Measurements from ENCODE around the gene TRDN. TPM values are rescaled to one million over a fixed set of nuclear protein-coding genes. Genes with fewer than 3 reads are reported as not detected.

Gene TRDN
- total and polyA plus RNA-seq, 4 donors: 0.04 to 0.11 (median 0.05) TPM; not detected in 1

GRCh38 chr6:123658848-123659247 is 22.1 kb upstream of the TRDN start:
- ATAC-seq (ENCODE audit: insufficient read depth, low FRiP score): no peak
- Histone ChIP-seq H3K9me3 (ENCODE audit: control insufficient read depth in 4 of 4, insufficient read depth in 3 of 4, low read length in 3 of 4) (no peaks in the 10 kb centered on the region), H3K9ac (ENCODE audit: insufficient read depth in 1 of 2, low read length in 2 of 2) (no peak overlapping the region), H3K4me1 (ENCODE audit: control insufficient read depth in 5 of 5, insufficient read depth in 5 of 5, low read length in 5 of 5) (no peaks in the 10 kb centered on the region), H3K27ac (ENCODE audit: low read depth in 1 of 2, low read length in 1 of 2) (no peak overlapping the region), H3K27me3 (ENCODE audit: control insufficient read depth in 3 of 3, insufficient read depth in 3 of 3, low read length in 2 of 3) (no peaks in the 10 kb centered on the region), H3K4me3 (no peak overlapping the region), H3K36me3 (ENCODE audit: control insufficient read depth in 4 of 4, insufficient read depth in 4 of 4, low read length in 4 of 4) (no peaks in the 10 kb centered on the region)
- 60 to 82% methylated on average over 1 of the region's 1 CpG for WGBS, 2 donors
- TF ChIP-seq CTCF (IDR thresholded peaks at IDR 0.05; ENCODE audit: control extremely low read depth, extremely low read depth): no peak
- no peak for DNase-seq

GRCh38 chr6:123655521-123656306 is 19.0 kb upstream of the TRDN start:
- H3K9me3 ChIP-seq (ENCODE audit: control insufficient read depth in 4 of 4, insufficient read depth in 3 of 4, low read length in 3 of 4): no peaks in the 10 kb centered on the region
- TF ChIP-seq CTCF (IDR thresholded peaks at IDR 0.05; ENCODE audit: control extremely low read depth, extremely low read depth): no peak
- no peaks in the 10 kb centered on the region for H3K4me1 ChIP-seq (ENCODE audit: control insufficient read depth in 5 of 5, insufficient read depth in 5 of 5, low read length in 5 of 5)
- H3K9ac ChIP-seq (ENCODE audit: insufficient read depth in 1 of 2, low read length in 2 of 2): no peak overlapping the region
- H3K27ac ChIP-seq (ENCODE audit: low read depth in 1 of 2, low read length in 1 of 2): no peak overlapping the region
- 38 to 42% methylated on average over 3 of the region's 3 CpGs for WGBS, 2 donors
- DNase-seq (peak in 1 of 3 donors; percentile 2), ATAC-seq (ENCODE audit: insufficient read depth, low FRiP score) (no peak)
- no peak overlapping the region for H3K4me3 ChIP-seq
- H3K36me3 ChIP-seq (ENCODE audit: control insufficient read depth in 4 of 4, insufficient read depth in 4 of 4, low read length in 4 of 4): no peaks in the 10 kb centered on the region
- no peaks in the 10 kb centered on the region for H3K27me3 ChIP-seq (ENCODE audit: control insufficient read depth in 3 of 3, insufficient read depth in 3 of 3, low read length in 2 of 3)

- DNase-seq (no peak), ATAC-seq (ENCODE audit: insufficient read depth, low FRiP score) (no peak)
- Histone ChIP-seq H3K27ac (ENCODE audit: low read depth in 1 of 2, low read length in 1 of 2) (no peak overlapping the region), H3K4me3 (no peak overlapping the region), H3K9me3 (ENCODE audit: control insufficient read depth in 4 of 4, insufficient read depth in 3 of 4, low read length in 3 of 4) (peaks cover 0 to 2% (median 0%) of the 10 kb centered on the region in 4 donors), H3K4me1 (ENCODE audit: control insufficient read depth in 5 of 5, insufficient read depth in 5 of 5, low read length in 5 of 5) (no peaks in the 10 kb centered on the region), H3K9ac (ENCODE audit: insufficient read depth in 1 of 2, low read length in 2 of 2) (no peak overlapping the region), H3K27me3 (ENCODE audit: control insufficient read depth in 3 of 3, insufficient read depth in 3 of 3, low read length in 2 of 3) (no peaks in the 10 kb centered on the region), H3K36me3 (ENCODE audit: control insufficient read depth in 4 of 4, insufficient read depth in 4 of 4, low read length in 4 of 4) (no peaks in the 10 kb centered on the region)
- TF ChIP-seq CTCF (IDR thresholded peaks at IDR 0.05; ENCODE audit: control extremely low read depth, extremely low read depth): no peak
These were observed 12.0 kb upstream of the TRDN start for GRCh38 chr6:123648723-123649122.

All from lung (tissue), 12 donors.